Fibroblast of pulmonary artery (primary cell): Measurements from ENCODE around the gene NACC1.

Source experiments
- DNase-seq: peaks from one replicate; pipeline ENCODE4 v3.0.0-alpha.2; 2010; ENCODE audit warnings: low read depth
- H3K4me3 ChIP-seq: replicated peaks from 2 replicates; pipeline ENCODE4 v1.5.1; 2011; ENCODE audit warnings: low read depth, mild to moderate bottlenecking, control low read depth, low read length, moderate library complexity
- CTCF ChIP-seq: IDR thresholded peaks from 2 replicates; pipeline ENCODE4 v1.5.1; 2011; ENCODE audit warnings: mild to moderate bottlenecking, control low read depth, low read length, inconsistent platforms; ENCODE audit errors: missing control alignments

Gene NACC1

GRCh38 chr19:13117176-13117771, 790 bp upstream of the NACC1 start:
- no peak for DNase-seq
- H3K4me3 ChIP-seq: peak overlapping the region; percentile 96
- TF ChIP-seq CTCF: no peak

- DNase-seq: peak; percentile 30
- H3K4me3 ChIP-seq: peak overlapping the region; percentile 86
- no peak for TF ChIP-seq CTCF
Observed at GRCh38 chr19:13118424-13119193, 545 bp downstream of the NACC1 start.

GRCh38 chr19:13119627-13120026, 1.6 kb downstream of the NACC1 start:
- no peak for DNase-seq
- no peak for TF ChIP-seq CTCF
- peak overlapping the region; percentile 86 for H3K4me3 ChIP-seq

GRCh38 chr19:13120031-13120430, 2.0 kb downstream of the NACC1 start:
- TF ChIP-seq CTCF: no peak
- peak overlapping the region; percentile 86 for H3K4me3 ChIP-seq
- DNase-seq: no peak

- no peak for TF ChIP-seq CTCF
- H3K4me3 ChIP-seq: peak overlapping the region; percentile 32
- DNase-seq: peak; percentile 73
Observed at GRCh38 chr19:13120817-13121216, 2.8 kb downstream of the NACC1 start.

- no peak overlapping the region for H3K4me3 ChIP-seq
- no peak for TF ChIP-seq CTCF
- no peak for DNase-seq
Observed at GRCh38 chr19:13121551-13122274, 3.6 kb downstream of the NACC1 start.
